Activated naive CD4-positive, alpha-beta T cell treated with anti-CD3 and anti-CD28 coated beads, Interleukin-2, amount 50 U/mL, for 16 hours (primary cell): ENCODE measurements around the gene MRPS10.
"Not testable (repeated sequence)": the region's sequence is repeated elsewhere in the genome, so short reads cannot be mapped to it uniquely, and the experiment has no call there.

ENCODE experiments used
- DNase-seq: peaks from one replicate; pipeline ENCODE4 v3.0.0-alpha.2; 2020

The MRPS10 gene

GRCh38 chr6:42173101-42173500 is 44.6 kb downstream of the MRPS10 start, which contains the start of gene GUCA1A:
Gene GUCA1A, plus strand, starts transcription at chr6:42173364. Its CDS starts 250 bp downstream, at chr6:42173614.
- DNase-seq, result no peak

- DNase-seq, result no peak
Measured at GRCh38 chr6:42171813-42172581, 45.7 kb downstream of the MRPS10 start.

- DNase-seq, result not testable (repeated sequence)
Measured at GRCh38 chr6:42169780-42170179, 47.9 kb downstream of the MRPS10 start.

- DNase-seq, result no peak
Measured at GRCh38 chr6:42168650-42169049, 49.0 kb downstream of the MRPS10 start.

GRCh38 chr6:42166444-42167141 is 51.1 kb downstream of the MRPS10 start:
- DNase-seq, result peak; percentile 77

GRCh38 chr6:42165016-42165415 is 52.6 kb downstream of the MRPS10 start:
- no peak for DNase-seq

- no peak for DNase-seq
Measured at GRCh38 chr6:42163981-42164380, 53.7 kb downstream of the MRPS10 start.

GRCh38 chr6:42162812-42163211 is 54.8 kb downstream of the MRPS10 start:
- no peak for DNase-seq

GRCh38 chr6:42162384-42162783 is 55.3 kb downstream of the MRPS10 start:
- no peak for DNase-seq

- no peak for DNase-seq
Measured at GRCh38 chr6:42159431-42160024, 58.1 kb downstream of the MRPS10 start.

GRCh38 chr6:42158631-42159030 is 59.0 kb downstream of the MRPS10 start:
- no peak for DNase-seq

- DNase-seq, result no peak
Measured at GRCh38 chr6:42158011-42158410, 59.6 kb downstream of the MRPS10 start.
